ENCODE results near the gene SCART1.

DNA sequence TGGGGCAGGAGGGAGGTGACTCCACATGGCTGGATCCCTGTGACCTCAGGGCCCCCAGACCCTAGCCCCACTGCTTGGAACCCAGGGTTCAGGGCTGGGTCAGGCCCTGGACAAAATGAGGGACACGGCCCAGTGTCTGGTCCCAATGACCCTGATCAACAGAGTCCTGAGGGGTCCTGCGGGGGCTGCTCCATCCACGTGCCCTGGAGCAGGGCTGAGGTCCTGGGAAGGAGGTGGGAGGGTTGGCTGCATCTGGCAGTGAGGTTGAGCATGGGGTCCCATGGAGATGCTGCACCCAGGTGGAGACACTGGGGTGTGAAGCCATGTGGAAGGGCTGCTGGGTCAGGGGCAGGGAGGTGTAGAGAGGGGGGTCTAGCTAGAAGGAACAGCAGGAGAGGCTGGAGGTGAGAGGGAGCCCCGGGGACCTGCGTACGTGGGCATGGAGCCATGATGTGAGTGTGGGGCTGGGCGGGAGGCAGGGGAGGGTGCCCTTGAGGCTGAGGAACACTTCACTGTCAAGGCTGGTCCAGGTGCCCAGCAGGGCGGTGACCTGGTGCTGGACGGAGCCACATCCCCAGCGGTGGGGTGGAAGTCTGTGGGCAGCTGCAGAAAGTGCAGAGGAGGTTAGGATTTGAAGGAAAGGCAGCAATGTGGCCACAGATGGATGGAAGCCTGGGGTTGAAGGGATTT lies 604 bp downstream of the SCART1 start:
- no peak for TF ChIP-seq GATA3 (IDR thresholded peaks at IDR 0.05; ENCODE audit: low read depth, low read length)
- no peak for TF ChIP-seq GATA2 (IDR thresholded peaks at IDR 0.05; ENCODE audit: low read depth, low read length)

Data from SH-SY5Y (cell line).